OCI-LY3 (cell line): ENCODE data around the gene CFAP46.

ENCODE experiments used
- EZH2phosphoT487 ChIP-seq: fragments of 200-600 bp; shearing (Covaris generic); IDR thresholded peaks from 2 replicates; pipeline ENCODE4 v1.6.1; 2018; ENCODE audit warnings: antibody characterized with exemption, mixed run types, low read depth
- TF ChIP-seq, protein P1 (sequence below): fragments of 200-600, 300-600 bp; sonication (generic); IDR thresholded peaks from 2 replicates; pipeline ENCODE4 v1.5.1; 2014; ENCODE audit warnings: antibody characterized with exemption, low read length, low read depth

DNA sequence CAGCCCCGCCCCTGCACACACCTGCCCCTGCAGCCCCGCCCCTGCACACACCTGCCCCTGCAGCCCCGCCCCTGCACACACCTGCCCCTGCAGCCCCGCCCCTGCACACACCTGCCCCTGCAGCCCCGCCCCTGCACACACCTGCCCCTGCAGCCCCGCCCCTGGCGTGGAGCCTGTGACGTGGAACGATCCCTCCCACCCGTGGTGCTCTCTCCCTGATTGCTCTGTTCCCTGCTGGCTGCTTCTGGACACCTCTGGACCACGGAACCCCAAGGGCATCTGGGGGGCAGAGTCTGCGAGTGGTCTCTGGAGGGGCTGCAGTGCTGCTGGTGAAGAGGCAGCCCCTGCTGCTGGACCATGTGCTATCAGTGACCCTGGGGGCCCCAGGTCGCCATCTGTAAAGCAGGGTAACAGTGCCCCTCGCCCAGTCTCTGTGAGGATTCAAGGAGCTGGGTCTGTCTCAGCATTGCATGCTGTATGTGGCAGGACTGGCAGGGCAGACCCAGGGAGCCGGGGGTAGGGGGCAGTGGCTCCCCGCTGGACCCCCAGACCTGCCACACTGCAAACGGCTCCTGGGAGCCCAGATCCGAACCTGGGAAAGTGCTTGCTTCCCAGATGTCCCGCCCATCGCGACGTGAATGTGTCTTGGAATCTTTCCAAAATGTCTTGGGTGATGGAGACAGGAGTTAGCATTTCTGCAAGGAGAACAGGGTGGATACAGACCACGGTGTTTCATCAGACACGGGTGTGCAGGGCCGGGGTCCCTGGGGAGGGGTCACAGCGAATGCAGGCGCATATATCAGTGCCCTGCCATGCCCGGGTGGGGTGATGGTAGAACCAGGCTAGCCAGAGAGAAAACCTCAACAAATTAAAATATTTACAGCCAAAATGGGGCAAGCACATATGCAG is 128.6 kb downstream of the CFAP46 start:
- TF ChIP-seq, protein P1, sequence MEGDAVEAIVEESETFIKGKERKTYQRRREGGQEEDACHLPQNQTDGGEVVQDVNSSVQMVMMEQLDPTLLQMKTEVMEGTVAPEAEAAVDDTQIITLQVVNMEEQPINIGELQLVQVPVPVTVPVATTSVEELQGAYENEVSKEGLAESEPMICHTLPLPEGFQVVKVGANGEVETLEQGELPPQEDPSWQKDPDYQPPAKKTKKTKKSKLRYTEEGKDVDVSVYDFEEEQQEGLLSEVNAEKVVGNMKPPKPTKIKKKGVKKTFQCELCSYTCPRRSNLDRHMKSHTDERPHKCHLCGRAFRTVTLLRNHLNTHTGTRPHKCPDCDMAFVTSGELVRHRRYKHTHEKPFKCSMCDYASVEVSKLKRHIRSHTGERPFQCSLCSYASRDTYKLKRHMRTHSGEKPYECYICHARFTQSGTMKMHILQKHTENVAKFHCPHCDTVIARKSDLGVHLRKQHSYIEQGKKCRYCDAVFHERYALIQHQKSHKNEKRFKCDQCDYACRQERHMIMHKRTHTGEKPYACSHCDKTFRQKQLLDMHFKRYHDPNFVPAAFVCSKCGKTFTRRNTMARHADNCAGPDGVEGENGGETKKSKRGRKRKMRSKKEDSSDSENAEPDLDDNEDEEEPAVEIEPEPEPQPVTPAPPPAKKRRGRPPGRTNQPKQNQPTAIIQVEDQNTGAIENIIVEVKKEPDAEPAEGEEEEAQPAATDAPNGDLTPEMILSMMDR, result no peak
- TF ChIP-seq EZH2phosphoT487, result no peak
